A549 (cell line): ENCODE data around the gene EMX2. TPM values are rescaled to one million over a fixed set of nuclear protein-coding genes. Genes with fewer than 3 reads are reported as not detected.

ENCODE experiments used
- ATAC-seq, 2 experiments: fragments of 200-7000 bp in 1 of 2; fragments of >200 bp in 1 of 2; cut with Nextera tagmentation in 1 of 2; cut with Tn5 transposase in 1 of 2; 3 replicates each; pipeline versions ENCODE4 v1.8.0 to v1.9.1; 2018 to 2020; ENCODE audit warnings: mild to moderate bottlenecking in 1 of 2, moderate library complexity in 1 of 2
- CTCF ChIA-PET: fragments of 300-600 bp; sonication (Branson Sonifier 250); formaldehyde crosslinking; extraction: SDS; loops from one replicate; lab custom pipeline; 2021; ENCODE audit warnings: antibody characterized with exemption, inconsistent platforms; lab: Yijun Ruan, JAX
- POLR2A ChIA-PET: fragments of 350-600 bp; formaldehyde crosslinking; extraction: SDS; loops from one replicate; lab custom pipeline; 2021; ENCODE audit warnings: antibody characterized with exemption, inconsistent platforms; lab: Yijun Ruan, JAX
- DNase-seq, 2 experiments: peaks; one replicate each; pipeline versions ENCODE4 v3.0.0 to v3.0.0-alpha.2; 2011 to 2016; ENCODE audit warnings: low read depth in 1 of 2, low spot score in 1 of 2
- FAIRE-seq: peaks from 2 replicates; lab custom pipeline; 2011; peaks lifted over from hg19 to GRCh38; lab: Jason Lieb, UNC
- H3K27ac ChIP-seq, 2 experiments: fragments of >200 bp; sonication (Bioruptor Twin); formaldehyde crosslinking; 3 replicates each; pipeline ENCODE4 v1.5.1; 2016 to 2017
- H3K4me1 ChIP-seq: fragments of >200 bp; sonication (Bioruptor Twin); formaldehyde crosslinking; 3 replicates; pipeline ENCODE4 v1.6.1; 2016
- H3K4me2 ChIP-seq: fragments of >200 bp; sonication (Bioruptor Twin); formaldehyde crosslinking; 3 replicates; pipeline ENCODE4 v1.6.1; 2016
- H3K4me3 ChIP-seq: fragments of >200 bp; sonication (Bioruptor Twin); formaldehyde crosslinking; 3 replicates; pipeline ENCODE4 v1.5.1; 2016
- H3K9me3 ChIP-seq: fragments of >200 bp; sonication (Bioruptor Twin); formaldehyde crosslinking; 3 replicates; pipeline ENCODE4 v1.6.1; 2016
- CHD2 ChIP-seq: fragments of 150-350 bp; IDR thresholded peaks from 2 replicates; pipeline ENCODE4 v1.6.1; 2014; ENCODE audit warnings: low read length; ENCODE audit not compliant: partially characterized antibody
- FOSL2 ChIP-seq, 2 experiments: fragments of 450-650 bp in 1 of 2; fragments of >200 bp in 1 of 2; sonication (Bioruptor Twin) in 1 of 2; formaldehyde crosslinking; IDR thresholded peaks; 2 replicates each; pipeline versions ENCODE4 v1.5.0 to v1.6.1; 2016 to 2020; ENCODE audit warnings: mild to moderate bottlenecking in 1 of 2, moderate library complexity in 1 of 2
- HOXB13 ChIP-seq: fragments of 250-450 bp; sonication (Bioruptor Pico); IDR thresholded peaks from 2 replicates; pipeline ENCODE4 v1.5.0; 2020; ENCODE audit warnings: low read depth, mild to moderate bottlenecking, moderate library complexity
- HOXB5 ChIP-seq: fragments of 250-450 bp; sonication (Bioruptor Pico); IDR thresholded peaks from 2 replicates; pipeline ENCODE4 v1.5.0; 2020; ENCODE audit warnings: mild to moderate bottlenecking, moderate library complexity
- JUNB ChIP-seq: fragments of >200 bp; sonication (Bioruptor Twin); formaldehyde crosslinking; IDR thresholded peaks from 2 replicates; pipeline ENCODE4 v1.6.1; 2016
- MAFK ChIP-seq: fragments of 450-650 bp; IDR thresholded peaks from 2 replicates; pipeline ENCODE4 v1.6.1; 2014; ENCODE audit not compliant: partially characterized antibody
- MAZ ChIP-seq: fragments of 150-350 bp; IDR thresholded peaks from 2 replicates; pipeline ENCODE4 v1.6.1; 2014; ENCODE audit warnings: antibody characterized with exemption, low read depth, low read length, borderline replicate concordance
- NFE2L2 ChIP-seq: fragments of 150-350 bp; conservative IDR thresholded peaks from 2 replicates; pipeline ENCODE4 v1.6.1; 2014; ENCODE audit warnings: low read length
- NPAS2 ChIP-seq: fragments of 250-450 bp; sonication (Bioruptor Pico); IDR thresholded peaks from 2 replicates; pipeline ENCODE4 v1.8.0; 2022; ENCODE audit warnings: mild to moderate bottlenecking, moderate library complexity, borderline replicate concordance
- NR3C1 ChIP-seq: fragments of >200 bp; sonication (Bioruptor Twin); formaldehyde crosslinking; IDR thresholded peaks from 3 replicates; pipeline ENCODE4 v1.6.1; 2017
- POLR2AphosphoS2 ChIP-seq: conservative IDR thresholded peaks from 2 replicates; pipeline ENCODE4 v1.6.1; 2012; ENCODE audit warnings: low read length, improper control_type of control experiment, inconsistent platforms
- RCOR1 ChIP-seq: fragments of 150-350 bp; IDR thresholded peaks from 2 replicates; pipeline ENCODE4 v1.6.1; 2014; ENCODE audit warnings: antibody characterized with exemption, low read length, low read depth
- RFX5 ChIP-seq: fragments of 450-650 bp; IDR thresholded peaks from 2 replicates; pipeline ENCODE4 v1.7.1; 2014; ENCODE audit warnings: antibody characterized with exemption, mild to moderate bottlenecking, moderate library complexity
- ZFP36 ChIP-seq: fragments of 450-650 bp; IDR thresholded peaks from 2 replicates; pipeline ENCODE4 v1.6.1; 2014; ENCODE audit warnings: borderline replicate concordance; ENCODE audit not compliant: partially characterized antibody
- ZNF302 ChIP-seq: fragments of 250-450 bp; sonication (Bioruptor Pico); IDR thresholded peaks from 2 replicates; pipeline ENCODE4 v1.9.0; 2021; ENCODE audit warnings: inconsistent platforms, mild to moderate bottlenecking, moderate library complexity
- WGBS: methylation state at CpG from one replicate; pipeline ENCODE4 v1.1.6; 2017; ENCODE audit errors: missing lambda C conversion rate; 5-methylcytosine and 5-hydroxymethylcytosine counted together
- polyA plus RNA-seq, 4 experiments: library from polyadenylated mRNA; depleted of rRNA in 3 of 4; stranded (reverse); fragments of >200 nt; fragmentation: RNase III in 1 of 4; extraction: RNeasy Plus Mini Kit Qiagen cat#74134 plus additional on column Dnase treatment in 1 of 4; gene quantifications; 2 replicates in 3 of 4; 3 replicates in 1 of 4; pipeline ENCODE4 v1.2.3, GENCODE V29; 2011 to 2017
- TF ChIP-seq, protein P1 (sequence below): fragments of 450-650 bp; IDR thresholded peaks from 2 replicates; pipeline ENCODE4 v1.6.1; 2014; ENCODE audit warnings: antibody characterized with exemption
- TF ChIP-seq, protein P2 (sequence below): IDR thresholded peaks from 2 replicates; pipeline ENCODE4 v1.6.1; 2012; ENCODE audit warnings: low read depth, borderline replicate concordance
- TF ChIP-seq, protein P3 (sequence below): fragments of 250-450 bp; sonication (Bioruptor Pico); IDR thresholded peaks from 2 replicates; pipeline ENCODE4 v1.5.0; 2021; ENCODE audit warnings: mild to moderate bottlenecking, moderate library complexity, borderline replicate concordance
- TF ChIP-seq, protein P4 (sequence below): fragments of >200 bp; sonication (Bioruptor Twin); formaldehyde crosslinking; IDR thresholded peaks from 2 replicates; pipeline ENCODE4 v1.6.1; 2016
- TF ChIP-seq, protein P5 (sequence below): fragments of 200-600 bp; sonication (generic); IDR thresholded peaks from 2 replicates; pipeline ENCODE4 v1.6.1; 2016; ENCODE audit warnings: antibody characterized with exemption, mild to moderate bottlenecking, moderate library complexity

EMX2 gene
- polyA plus RNA-seq, 2 of the 4 experiments (the other 2 are of a cell fraction) = not detected

DNA sequence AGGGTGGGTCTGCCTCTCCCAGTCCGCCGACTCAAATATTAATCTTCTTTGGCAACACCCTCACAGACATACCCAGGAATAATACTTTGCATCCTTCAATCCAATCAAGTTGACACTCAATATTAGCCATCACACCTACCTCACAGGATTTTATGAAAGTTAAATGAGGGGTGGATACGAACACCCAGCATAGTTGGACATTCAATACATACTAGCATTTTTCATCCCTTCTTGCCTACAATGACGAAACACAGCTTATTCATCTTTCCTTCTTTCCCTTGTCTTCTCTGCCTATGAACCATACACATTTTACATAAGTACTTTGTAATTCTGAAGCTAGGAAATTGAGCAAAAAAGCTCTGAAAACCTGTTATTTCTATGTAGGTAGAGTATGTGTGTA lies 48.5 kb downstream of the EMX2 start (continued):
- TF ChIP-seq ZFP36 (no peak), CHD2 (no peak), NFE2L2 (no peak), HOXB5 (CRISPR knock-in tag) (no peak), MAFK (no peak), NR3C1 (no peak)
- TF ChIP-seq, protein P1, sequence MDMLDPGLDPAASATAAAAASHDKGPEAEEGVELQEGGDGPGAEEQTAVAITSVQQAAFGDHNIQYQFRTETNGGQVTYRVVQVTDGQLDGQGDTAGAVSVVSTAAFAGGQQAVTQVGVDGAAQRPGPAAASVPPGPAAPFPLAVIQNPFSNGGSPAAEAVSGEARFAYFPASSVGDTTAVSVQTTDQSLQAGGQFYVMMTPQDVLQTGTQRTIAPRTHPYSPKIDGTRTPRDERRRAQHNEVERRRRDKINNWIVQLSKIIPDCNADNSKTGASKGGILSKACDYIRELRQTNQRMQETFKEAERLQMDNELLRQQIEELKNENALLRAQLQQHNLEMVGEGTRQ = no peak

DNA sequence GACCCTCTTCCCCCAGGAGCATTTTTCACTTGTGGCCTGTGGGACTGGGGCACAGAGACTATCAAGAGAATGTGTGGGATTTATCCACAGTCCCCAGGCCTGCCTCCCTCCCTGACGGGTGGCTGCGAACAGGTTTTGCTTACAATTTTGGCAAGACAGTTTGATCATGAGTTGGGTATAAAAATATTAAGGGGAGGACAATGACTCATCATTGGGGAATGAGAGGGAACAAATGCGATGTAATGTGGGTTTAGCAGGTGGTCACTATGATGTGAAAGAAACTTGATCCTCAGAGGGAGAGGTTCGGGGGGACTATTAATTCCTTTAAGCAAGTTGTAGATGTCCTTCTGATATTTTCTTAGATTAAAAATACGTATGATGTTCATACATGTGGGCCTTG lies 52.2 kb downstream of the EMX2 start:
- no peaks in the 10 kb centered on the region for H3K4me1 ChIP-seq
- ChIA-PET CTCF (interaction anchor here (1.7 kb wide), 1 partner anchor 9 kb away, joined by 3 read pairs; no protein-coding TSS in a partner anchor), POLR2A (no interaction called here)
- 23% methylated on average over 5 of the region's 5 CpGs for WGBS
- DNase-seq (no peak), FAIRE-seq (no peak), ATAC-seq (no peak)
- H3K4me3 ChIP-seq = no peak overlapping the region
- H3K27ac ChIP-seq = no peak overlapping the region
- H3K4me2 ChIP-seq = no peak overlapping the region
- peaks cover 14% of the 10 kb centered on the region; the same call in 2 of the 3 replicates for H3K9me3 ChIP-seq
- TF ChIP-seq, protein P2, sequence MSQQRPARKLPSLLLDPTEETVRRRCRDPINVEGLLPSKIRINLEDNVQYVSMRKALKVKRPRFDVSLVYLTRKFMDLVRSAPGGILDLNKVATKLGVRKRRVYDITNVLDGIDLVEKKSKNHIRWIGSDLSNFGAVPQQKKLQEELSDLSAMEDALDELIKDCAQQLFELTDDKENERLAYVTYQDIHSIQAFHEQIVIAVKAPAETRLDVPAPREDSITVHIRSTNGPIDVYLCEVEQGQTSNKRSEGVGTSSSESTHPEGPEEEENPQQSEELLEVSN = no peak
- TF ChIP-seq FOSL2 (IDR thresholded peaks at IDR 0.05) (no peak), FOSL2 (CRISPR knock-in tag; IDR thresholded peaks at IDR 0.05) (peak; percentile 43; the same call in 1 of the 2 replicates)

DNA sequence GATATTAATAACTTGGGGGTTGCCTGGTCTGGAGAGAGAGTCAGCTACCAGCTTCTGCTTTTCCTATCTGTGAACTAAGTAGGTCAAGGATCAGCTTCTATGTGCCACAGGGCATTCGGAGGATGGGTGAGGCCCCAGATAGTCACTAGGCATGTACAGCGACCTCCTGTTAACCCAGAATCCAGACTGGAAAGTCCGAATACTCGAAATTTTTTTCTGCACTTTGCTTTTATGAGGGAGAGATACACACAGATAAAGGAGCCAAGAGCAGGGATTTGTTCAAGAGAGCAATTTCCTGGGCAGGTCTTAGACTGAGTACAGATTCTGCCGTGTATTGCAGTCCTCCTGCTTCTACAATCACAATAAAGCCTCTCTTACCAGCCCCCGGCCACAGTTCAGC lies 54.2 kb downstream of the EMX2 start:
- no peak for DNase-seq
- Histone ChIP-seq H3K4me3 (no peak overlapping the region), H3K4me1 (no peaks in the 10 kb centered on the region), H3K9me3 (peaks cover 14% of the 10 kb centered on the region; the same call in 2 of the 3 replicates), H3K4me2 (no peak overlapping the region), H3K27ac (no peak overlapping the region)
- 12% methylated on average over 6 of the region's 6 CpGs for WGBS
- ChIA-PET CTCF (no interaction called here), POLR2A (no interaction called here)
- FAIRE-seq = no peak
- ATAC-seq = peak in 1 of 2 experiments; percentile 46; a peak in 3 of 6 replicates
- TF ChIP-seq POLR2AphosphoS2 = no peak
- no peak for TF ChIP-seq RFX5
- no peak for TF ChIP-seq HOXB13
- TF ChIP-seq RCOR1 = no peak
- TF ChIP-seq ZNF302 = no peak
- TF ChIP-seq NPAS2 (CRISPR knock-in tag) = no peak
- TF ChIP-seq, protein P3, sequence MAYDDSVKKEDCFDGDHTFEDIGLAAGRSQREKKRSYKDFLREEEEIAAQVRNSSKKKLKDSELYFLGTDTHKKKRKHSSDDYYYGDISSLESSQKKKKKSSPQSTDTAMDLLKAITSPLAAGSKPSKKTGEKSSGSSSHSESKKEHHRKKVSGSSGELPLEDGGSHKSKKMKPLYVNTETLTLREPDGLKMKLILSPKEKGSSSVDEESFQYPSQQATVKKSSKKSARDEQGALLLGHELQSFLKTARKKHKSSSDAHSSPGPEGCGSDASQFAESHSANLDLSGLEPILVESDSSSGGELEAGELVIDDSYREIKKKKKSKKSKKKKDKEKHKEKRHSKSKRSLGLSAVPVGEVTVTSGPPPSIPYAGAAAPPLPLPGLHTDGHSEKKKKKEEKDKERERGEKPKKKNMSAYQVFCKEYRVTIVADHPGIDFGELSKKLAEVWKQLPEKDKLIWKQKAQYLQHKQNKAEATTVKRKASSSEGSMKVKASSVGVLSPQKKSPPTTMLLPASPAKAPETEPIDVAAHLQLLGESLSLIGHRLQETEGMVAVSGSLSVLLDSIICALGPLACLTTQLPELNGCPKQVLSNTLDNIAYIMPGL (CRISPR knock-in tag) = no peak
- TF ChIP-seq, protein P4, sequence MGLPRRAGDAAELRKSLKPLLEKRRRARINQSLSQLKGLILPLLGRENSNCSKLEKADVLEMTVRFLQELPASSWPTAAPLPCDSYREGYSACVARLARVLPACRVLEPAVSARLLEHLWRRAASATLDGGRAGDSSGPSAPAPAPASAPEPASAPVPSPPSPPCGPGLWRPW = no peak
- TF ChIP-seq MAZ = no peak
- TF ChIP-seq JUNB = no peak
- TF ChIP-seq, protein P5, sequence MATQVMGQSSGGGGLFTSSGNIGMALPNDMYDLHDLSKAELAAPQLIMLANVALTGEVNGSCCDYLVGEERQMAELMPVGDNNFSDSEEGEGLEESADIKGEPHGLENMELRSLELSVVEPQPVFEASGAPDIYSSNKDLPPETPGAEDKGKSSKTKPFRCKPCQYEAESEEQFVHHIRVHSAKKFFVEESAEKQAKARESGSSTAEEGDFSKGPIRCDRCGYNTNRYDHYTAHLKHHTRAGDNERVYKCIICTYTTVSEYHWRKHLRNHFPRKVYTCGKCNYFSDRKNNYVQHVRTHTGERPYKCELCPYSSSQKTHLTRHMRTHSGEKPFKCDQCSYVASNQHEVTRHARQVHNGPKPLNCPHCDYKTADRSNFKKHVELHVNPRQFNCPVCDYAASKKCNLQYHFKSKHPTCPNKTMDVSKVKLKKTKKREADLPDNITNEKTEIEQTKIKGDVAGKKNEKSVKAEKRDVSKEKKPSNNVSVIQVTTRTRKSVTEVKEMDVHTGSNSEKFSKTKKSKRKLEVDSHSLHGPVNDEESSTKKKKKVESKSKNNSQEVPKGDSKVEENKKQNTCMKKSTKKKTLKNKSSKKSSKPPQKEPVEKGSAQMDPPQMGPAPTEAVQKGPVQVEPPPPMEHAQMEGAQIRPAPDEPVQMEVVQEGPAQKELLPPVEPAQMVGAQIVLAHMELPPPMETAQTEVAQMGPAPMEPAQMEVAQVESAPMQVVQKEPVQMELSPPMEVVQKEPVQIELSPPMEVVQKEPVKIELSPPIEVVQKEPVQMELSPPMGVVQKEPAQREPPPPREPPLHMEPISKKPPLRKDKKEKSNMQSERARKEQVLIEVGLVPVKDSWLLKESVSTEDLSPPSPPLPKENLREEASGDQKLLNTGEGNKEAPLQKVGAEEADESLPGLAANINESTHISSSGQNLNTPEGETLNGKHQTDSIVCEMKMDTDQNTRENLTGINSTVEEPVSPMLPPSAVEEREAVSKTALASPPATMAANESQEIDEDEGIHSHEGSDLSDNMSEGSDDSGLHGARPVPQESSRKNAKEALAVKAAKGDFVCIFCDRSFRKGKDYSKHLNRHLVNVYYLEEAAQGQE = no peak
